Ovary (tissue), 9 donors: ENCODE measurements around the gene SCN1A. TPM values are rescaled to one million over a fixed set of nuclear protein-coding genes. Genes with fewer than 3 reads are reported as not detected.

Source experiments
- DNase-seq, 5 donors: peaks; one replicate each; pipeline ENCODE4 v3.0.0-alpha.2; 2019 to 2020
- H3K27ac ChIP-seq, 2 donors: fragments of 200-600 bp; one replicate each; pipeline versions ENCODE4 v1.5.1 to v1.8.0; 2019 to 2022
- H3K27me3 ChIP-seq: fragments of 200-600 bp; one replicate; pipeline ENCODE4 v1.8.0; 2022
- H3K36me3 ChIP-seq: fragments of 200-600 bp; sonication (generic); one replicate; pipeline ENCODE4 v1.5.1; 2019
- H3K4me1 ChIP-seq: one replicate; pipeline ENCODE4 v1.8.1; 2013; ENCODE audit warnings: mild to moderate bottlenecking, moderate library complexity; ENCODE audit not compliant: insufficient read depth
- H3K4me3 ChIP-seq: fragments of 200-600 bp; sonication (generic); one replicate; pipeline ENCODE4 v1.5.1; 2017
- H3K9me3 ChIP-seq, 2 donors: fragments of 200-600 bp in 1 of 2; sonication (generic) in 1 of 2; one replicate each; pipeline versions ENCODE4 v1.5.1 to v1.8.1; 2013 to 2019; ENCODE audit warnings: mild to moderate bottlenecking in 1 of 2, moderate library complexity in 1 of 2
- EP300 ChIP-seq: sonication (generic); formaldehyde crosslinking; IDR thresholded peaks from one replicate; pipeline ENCODE4 v1.6.1; 2017; ENCODE audit warnings: antibody characterized with exemption
- POLR2A ChIP-seq: fragments of 450-650 bp; IDR thresholded peaks from one replicate; pipeline ENCODE4 v1.6.1; 2017; ENCODE audit warnings: antibody characterized with exemption, mild to moderate bottlenecking, moderate library complexity
- WGBS, 3 donors: extraction: QIAGEN DNeasy Blood & Tissue Kit in 1 of 3; methylation state at CpG; one replicate each; pipeline versions ENCODE4 v1.1.5 to v1.1.7; 2013 to 2017; 5-methylcytosine and 5-hydroxymethylcytosine counted together
- intact Hi-C, 4 donors: fragments of 100-400 bp; cut with DNase I; formaldehyde crosslinking; loops; one replicate each; pipeline versions ENCODE4 v1.11.0 to v1.15.1; 2022 to 2023
- polyA plus RNA-seq, 2 donors: library from polyadenylated mRNA; stranded (reverse); fragments of 200-250 nt in 1 of 2; fragments of 350-450 nt in 1 of 2; fragmentation: Illumina TruSeq in 1 of 2; extraction: RNeasy Lipid Tissue Mini Kit (QIAGEN cat#74804) in 1 of 2; gene quantifications; one replicate each; pipeline ENCODE4 v1.2.3, GENCODE V29; 2013 to 2014
- total RNA-seq, 7 donors: library from RNA; depleted of rRNA in 2 of 7; stranded (reverse); fragments of >200 nt in 2 of 7; fragmentation: NEBNext Ultra II Directional in 3 of 7; extraction: Animal tissue kit (Norgen Biotek cat#: 25700) in 3 of 7; gene quantifications; one replicate each; pipeline versions ENCODE4 v1.1.0 to v1.2.4, GENCODE V29; 2016 to 2023
- TF ChIP-seq, protein P1 (sequence below), 3 donors: fragments of 450-650 bp in 2 of 3; fragments of 200-600 bp in 1 of 3; IDR thresholded peaks; one replicate each; pipeline versions ENCODE4 v1.5.1 to v1.8.0; 2016 to 2022; ENCODE audit warnings: antibody characterized with exemption in 3 of 3, mild to moderate bottlenecking in 1 of 3
- donor health status: DM: no; HTN: no; CAD: no; lungs with moderate emphysema.
- donor health status: DM: no; HTN: no; CAD: no.
- donor health status: Bipolar disorder and iron deficiency.
- donor health status: DM: yes; HTN: yes; CAD: no.
- donor health status: DM: no; HTN: no; CAD: no.
- donor health status: DM: yes; HTN: yes; CAD: no.

SCN1A gene
- total and polyA plus RNA-seq, 9 donors = under 0.01 to 5.6 (median 0.34) TPM; not detected in 5

GRCh38 chr2:166167449-166167848 is 39.6 kb upstream of the SCN1A start:
- Histone ChIP-seq H3K9me3 (no peaks in the 10 kb centered on the region), H3K4me1 (no peaks in the 10 kb centered on the region), H3K27me3 (no peaks in the 10 kb centered on the region), H3K36me3 (no peaks in the 10 kb centered on the region), H3K27ac (no peak overlapping the region), H3K4me3 (no peak overlapping the region)
- TF ChIP-seq POLR2A (no peak), EP300 (no peak)
- TF ChIP-seq, protein P1, sequence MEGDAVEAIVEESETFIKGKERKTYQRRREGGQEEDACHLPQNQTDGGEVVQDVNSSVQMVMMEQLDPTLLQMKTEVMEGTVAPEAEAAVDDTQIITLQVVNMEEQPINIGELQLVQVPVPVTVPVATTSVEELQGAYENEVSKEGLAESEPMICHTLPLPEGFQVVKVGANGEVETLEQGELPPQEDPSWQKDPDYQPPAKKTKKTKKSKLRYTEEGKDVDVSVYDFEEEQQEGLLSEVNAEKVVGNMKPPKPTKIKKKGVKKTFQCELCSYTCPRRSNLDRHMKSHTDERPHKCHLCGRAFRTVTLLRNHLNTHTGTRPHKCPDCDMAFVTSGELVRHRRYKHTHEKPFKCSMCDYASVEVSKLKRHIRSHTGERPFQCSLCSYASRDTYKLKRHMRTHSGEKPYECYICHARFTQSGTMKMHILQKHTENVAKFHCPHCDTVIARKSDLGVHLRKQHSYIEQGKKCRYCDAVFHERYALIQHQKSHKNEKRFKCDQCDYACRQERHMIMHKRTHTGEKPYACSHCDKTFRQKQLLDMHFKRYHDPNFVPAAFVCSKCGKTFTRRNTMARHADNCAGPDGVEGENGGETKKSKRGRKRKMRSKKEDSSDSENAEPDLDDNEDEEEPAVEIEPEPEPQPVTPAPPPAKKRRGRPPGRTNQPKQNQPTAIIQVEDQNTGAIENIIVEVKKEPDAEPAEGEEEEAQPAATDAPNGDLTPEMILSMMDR (IDR thresholded peaks at IDR 0.05) = no peak
- WGBS, 3 donors = 7 to 9% (median 9%) methylated on average over 2 of the region's 2 CpGs
- no peak for DNase-seq
- intact Hi-C loops = no loop called here

DNA sequence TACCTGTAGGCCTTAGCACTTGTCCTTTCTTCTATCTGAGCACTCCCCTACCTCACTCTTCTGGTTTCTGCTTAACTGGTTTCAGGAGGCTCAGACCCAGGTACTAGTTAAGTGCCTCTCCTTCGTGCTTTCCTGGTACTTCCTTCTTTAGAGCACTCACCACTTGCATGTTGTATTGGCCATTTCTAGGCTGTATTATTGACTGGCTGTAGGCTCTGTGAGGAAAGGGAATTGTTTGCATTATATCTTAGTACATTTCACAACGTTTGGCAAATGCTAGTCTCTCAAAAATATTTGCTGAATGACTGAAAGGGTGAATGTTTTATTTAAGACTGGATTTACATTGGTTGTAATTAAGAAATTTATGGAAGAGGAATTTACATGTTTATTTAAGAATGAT is 36.0 kb upstream of the SCN1A start:
- no peaks in the 10 kb centered on the region for H3K4me1 ChIP-seq
- WGBS, 3 donors = 50 to 63% (median 60%) methylated on average over 2 of the region's 2 CpGs
- H3K9me3 ChIP-seq = no peaks in the 10 kb centered on the region
- H3K27ac ChIP-seq = no peak overlapping the region
- H3K4me3 ChIP-seq = no peak overlapping the region
- no peak for TF ChIP-seq POLR2A
- no peak for TF ChIP-seq EP300
- TF ChIP-seq, protein P1 (IDR thresholded peaks at IDR 0.05) = no peak
- no peaks in the 10 kb centered on the region for H3K36me3 ChIP-seq
- no peak for DNase-seq
- intact Hi-C loops = no loop called here
- no peaks in the 10 kb centered on the region for H3K27me3 ChIP-seq

GRCh38 chr2:166158546-166158945 is 30.7 kb upstream of the SCN1A start:
- TF ChIP-seq POLR2A = no peak
- TF ChIP-seq, protein P1 (IDR thresholded peaks at IDR 0.05) = no peak
- no peak for TF ChIP-seq EP300
- no peak overlapping the region for H3K27ac ChIP-seq
- H3K4me3 ChIP-seq = no peak overlapping the region
- H3K27me3 ChIP-seq = no peaks in the 10 kb centered on the region
- H3K36me3 ChIP-seq = no peaks in the 10 kb centered on the region
- H3K9me3 ChIP-seq = no peaks in the 10 kb centered on the region
- H3K4me1 ChIP-seq = no peaks in the 10 kb centered on the region
- no peak for DNase-seq
- intact Hi-C loops = no loop called here
- WGBS, 3 donors = 71 to 78% (median 74%) methylated on average over 2 of the region's 2 CpGs

DNA sequence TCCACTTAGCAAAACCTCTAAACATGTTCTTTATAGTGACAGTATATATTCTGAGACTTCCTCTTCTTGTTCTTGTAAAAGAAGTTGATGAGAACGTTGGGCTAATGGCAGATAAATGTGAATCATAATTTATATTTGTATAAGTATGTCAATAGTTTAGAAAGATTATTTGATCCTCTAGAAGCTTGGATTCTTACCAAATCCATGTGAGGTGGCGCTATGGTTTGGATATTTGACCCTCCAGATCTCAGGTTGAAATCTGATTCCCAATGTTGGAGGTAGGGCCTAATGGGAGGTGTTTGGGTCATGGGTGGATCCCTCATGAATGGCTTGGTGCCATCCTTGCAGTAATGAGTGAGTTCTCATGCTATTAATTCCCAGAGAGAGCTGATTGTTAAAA is 29.8 kb upstream of the SCN1A start:
- no peaks in the 10 kb centered on the region for H3K4me1 ChIP-seq
- no peaks in the 10 kb centered on the region for H3K36me3 ChIP-seq
- no peaks in the 10 kb centered on the region for H3K9me3 ChIP-seq
- 64 to 71% (median 66%) methylated on average over 2 of the region's 2 CpGs for WGBS, 3 donors
- H3K27me3 ChIP-seq = no peaks in the 10 kb centered on the region
- H3K4me3 ChIP-seq = no peak overlapping the region
- intact Hi-C loops = no loop called here
- H3K27ac ChIP-seq = no peak overlapping the region
- no peak for DNase-seq
- TF ChIP-seq, protein P1 (IDR thresholded peaks at IDR 0.05) = no peak
- TF ChIP-seq EP300 (no peak), POLR2A (no peak)
